ENCODE results near the gene EIF4G1.

The EIF4G1 gene

GRCh38 chr3:184353546-184353941, 39.1 kb downstream of the EIF4G1 start:
- DNase-seq = no peak

- peak; percentile 54 for DNase-seq
Observed at GRCh38 chr3:184354121-184354728, 39.8 kb downstream of the EIF4G1 start.

GRCh38 chr3:184354754-184355153, 40.3 kb downstream of the EIF4G1 start:
- DNase-seq = no peak

- DNase-seq = no peak
Observed at GRCh38 chr3:184355261-184356040, 41.0 kb downstream of the EIF4G1 start.

- no peak for DNase-seq
Observed at GRCh38 chr3:184357248-184358123, 43.1 kb downstream of the EIF4G1 start.

GRCh38 chr3:184358124-184358767, 43.8 kb downstream of the EIF4G1 start:
- no peak for DNase-seq

- no peak for DNase-seq
Observed at GRCh38 chr3:184358921-184359350, 44.5 kb downstream of the EIF4G1 start.

GRCh38 chr3:184359610-184360009, 45.2 kb downstream of the EIF4G1 start:
- no peak for DNase-seq

GRCh38 chr3:184360070-184360928, 45.9 kb downstream of the EIF4G1 start:
- no peak for DNase-seq

GRCh38 chr3:184360929-184361531, 46.6 kb downstream of the EIF4G1 start:
- DNase-seq = no peak

- peak; percentile 23 for DNase-seq
Observed at GRCh38 chr3:184361532-184361931, 47.1 kb downstream of the EIF4G1 start, which contains the start of the genes CLCN2 and POLR2H. Gene CLCN2 (minus strand): TSS chr3:184361605. CDS start chr3:184361479, 126 bp downstream. Gene POLR2H (plus strand): TSS chr3:184361710. CDS start chr3:184363493, 1,783 bp downstream.

GRCh38 chr3:184361932-184362667, 47.7 kb downstream of the EIF4G1 start:
- DNase-seq = peak; percentile 28

- DNase-seq = peak; percentile 90
Observed at GRCh38 chr3:184362668-184363546, 48.5 kb downstream of the EIF4G1 start.

- no peak for DNase-seq
Observed at GRCh38 chr3:184366619-184367289, 52.3 kb downstream of the EIF4G1 start.

GRCh38 chr3:184368116-184368515, 53.7 kb downstream of the EIF4G1 start:
- no peak for DNase-seq

GRCh38 chr3:184368586-184369183, 54.3 kb downstream of the EIF4G1 start:
- DNase-seq = no peak

- DNase-seq = peak; percentile 45
Observed at GRCh38 chr3:184371570-184372018, 57.2 kb downstream of the EIF4G1 start.

GRCh38 chr3:184372296-184372821, 58.0 kb downstream of the EIF4G1 start:
- no peak for DNase-seq

All from activated T-cell treated with anti-CD3 and anti-CD28 coated beads for 4 hours (primary cell).